ENCODE data around the gene IRF5. TPM values are rescaled to one million over a fixed set of nuclear protein-coding genes. Genes with fewer than 3 reads are reported as not detected.

Gene IRF5
- total and polyA plus RNA-seq, 7 donors = 0.44 to 1.6 (median 1.2) TPM

GRCh38 chr7:128934361-128935341 is 3.1 kb upstream of the IRF5 start:
- no peak overlapping the region for H3K27ac ChIP-seq
- intact Hi-C loops (cut with DNase I) = no loop called here

GRCh38 chr7:128935342-128935730 is 2.4 kb upstream of the IRF5 start:
- Histone ChIP-seq H3K27ac (no peak overlapping the region), H3K36me3 (ENCODE audit: insufficient read depth in 1 of 2, low read depth in 1 of 2) (no peaks in the 10 kb centered on the region), H3K4me3 (no peak overlapping the region), H3K27me3 (ENCODE audit: insufficient read depth in 3 of 3, low read length in 2 of 3) (peaks cover 0 to 48% (median 11%) of the 10 kb centered on the region in 3 donors), H3K4me1 (no peaks in the 10 kb centered on the region), H3K9me3 (no peaks in the 10 kb centered on the region)
- WGBS, 3 donors = 35 to 45% (median 36%) methylated on average over 6 of the region's 6 CpGs
- DNase-seq (no peak), ATAC-seq (no peak)
- intact Hi-C loops (cut with DNase I) = no loop called here
- TF ChIP-seq, protein P1, sequence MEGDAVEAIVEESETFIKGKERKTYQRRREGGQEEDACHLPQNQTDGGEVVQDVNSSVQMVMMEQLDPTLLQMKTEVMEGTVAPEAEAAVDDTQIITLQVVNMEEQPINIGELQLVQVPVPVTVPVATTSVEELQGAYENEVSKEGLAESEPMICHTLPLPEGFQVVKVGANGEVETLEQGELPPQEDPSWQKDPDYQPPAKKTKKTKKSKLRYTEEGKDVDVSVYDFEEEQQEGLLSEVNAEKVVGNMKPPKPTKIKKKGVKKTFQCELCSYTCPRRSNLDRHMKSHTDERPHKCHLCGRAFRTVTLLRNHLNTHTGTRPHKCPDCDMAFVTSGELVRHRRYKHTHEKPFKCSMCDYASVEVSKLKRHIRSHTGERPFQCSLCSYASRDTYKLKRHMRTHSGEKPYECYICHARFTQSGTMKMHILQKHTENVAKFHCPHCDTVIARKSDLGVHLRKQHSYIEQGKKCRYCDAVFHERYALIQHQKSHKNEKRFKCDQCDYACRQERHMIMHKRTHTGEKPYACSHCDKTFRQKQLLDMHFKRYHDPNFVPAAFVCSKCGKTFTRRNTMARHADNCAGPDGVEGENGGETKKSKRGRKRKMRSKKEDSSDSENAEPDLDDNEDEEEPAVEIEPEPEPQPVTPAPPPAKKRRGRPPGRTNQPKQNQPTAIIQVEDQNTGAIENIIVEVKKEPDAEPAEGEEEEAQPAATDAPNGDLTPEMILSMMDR (IDR thresholded peaks at IDR 0.05) = no peak

More at GRCh38 chr7:128934361-128935341, 3.1 kb upstream of the IRF5 start:
- TF ChIP-seq, protein P1 (IDR thresholded peaks at IDR 0.05) = no peak
- ATAC-seq = no peak
- no peaks in the 10 kb centered on the region for H3K36me3 ChIP-seq (ENCODE audit: insufficient read depth in 1 of 2, low read depth in 1 of 2)
- no peak for DNase-seq
- H3K4me1 ChIP-seq = no peaks in the 10 kb centered on the region
- H3K27me3 ChIP-seq (ENCODE audit: insufficient read depth in 3 of 3, low read length in 2 of 3) = peaks cover 0 to 47% (median 11%) of the 10 kb centered on the region in 3 donors
- H3K4me3 ChIP-seq = no peak overlapping the region
- H3K9me3 ChIP-seq = no peaks in the 10 kb centered on the region
- WGBS, 3 donors = 65 to 73% (median 69%) methylated on average over 14 of the region's 14 CpGs

- no peak for ATAC-seq
- peaks cover 0 to 48% (median 11%) of the 10 kb centered on the region in 3 donors for H3K27me3 ChIP-seq (ENCODE audit: insufficient read depth in 3 of 3, low read length in 2 of 3)
Observed at GRCh38 chr7:128936798-128937197, 929 bp upstream of the IRF5 start.

DNA sequence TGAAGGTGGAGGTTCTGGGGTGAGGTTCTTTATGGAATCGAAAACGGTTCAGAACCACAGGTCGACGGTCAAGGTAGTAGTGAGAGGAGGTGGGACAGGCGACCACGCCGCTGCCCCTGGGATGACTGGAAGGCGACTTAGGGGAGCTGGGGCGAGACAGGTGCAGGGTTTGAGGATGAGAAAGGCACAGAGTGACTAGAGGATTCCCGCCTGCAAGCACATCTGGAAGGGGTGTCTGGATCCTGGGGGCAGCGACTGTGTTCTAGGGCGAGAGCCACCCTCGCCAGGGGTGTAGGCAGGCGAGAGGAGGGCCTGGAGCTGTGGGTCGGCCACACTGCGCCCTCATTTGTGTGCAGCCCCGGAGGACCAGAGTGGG is 468 bp upstream of the IRF5 start:
- peak in 1 of 4 donors; percentile 12 for ATAC-seq
- Histone ChIP-seq H3K4me1 (no peaks in the 10 kb centered on the region), H3K36me3 (ENCODE audit: insufficient read depth in 1 of 2, low read depth in 1 of 2) (no peaks in the 10 kb centered on the region), H3K4me3 (peak overlapping the region; percentile 70), H3K27me3 (ENCODE audit: insufficient read depth in 3 of 3, low read length in 2 of 3) (peaks cover 0 to 49% (median 11%) of the 10 kb centered on the region in 3 donors), H3K9me3 (no peaks in the 10 kb centered on the region), H3K27ac (no peak overlapping the region)
- DNase-seq = no peak
- 42 to 65% (median 45%) methylated on average over 16 to 17 of the region's 17 CpGs for WGBS, 3 donors
- intact Hi-C loops (cut with DNase I) = no loop called here
- TF ChIP-seq, protein P1 (IDR thresholded peaks at IDR 0.05) = no peak

More at GRCh38 chr7:128936798-128937197, 929 bp upstream of the IRF5 start:
- intact Hi-C loops (cut with DNase I) = no loop called here
- no peak for DNase-seq
- no peaks in the 10 kb centered on the region for H3K9me3 ChIP-seq
- WGBS, 3 donors = 67 to 78% (median 77%) methylated on average over 4 of the region's 4 CpGs
- no peak overlapping the region for H3K4me3 ChIP-seq
- H3K27ac ChIP-seq = no peak overlapping the region
- TF ChIP-seq, protein P1 (IDR thresholded peaks at IDR 0.05) = no peak
- H3K36me3 ChIP-seq (ENCODE audit: insufficient read depth in 1 of 2, low read depth in 1 of 2) = no peaks in the 10 kb centered on the region
- H3K4me1 ChIP-seq = no peaks in the 10 kb centered on the region
